ENCODE data around the gene TJP3.

The TJP3 gene

GRCh38 chr19:3790209-3790734 lies 82.1 kb downstream of the TJP3 start:
- no peak for DNase-seq (ENCODE audit: extremely low spot score)
- POLR2A ChIA-PET: no interaction called here
- CTCF ChIA-PET: interaction anchor here (2.5 kb wide), 1 partner anchor 32 kb away, joined by 9 read pairs; no protein-coding TSS in a partner anchor
- TF ChIP-seq CTCF (IDR thresholded peaks at IDR 0.05; ENCODE audit: control extremely low read depth, extremely low read depth, low read depth, missing control alignments): no peak

- ChIA-PET POLR2A (no interaction called here), CTCF (no interaction called here)
- no peak for DNase-seq (ENCODE audit: extremely low spot score)
- TF ChIP-seq CTCF (IDR thresholded peaks at IDR 0.05; ENCODE audit: control extremely low read depth, extremely low read depth, low read depth, missing control alignments): no peak
These were observed 82.8 kb downstream of the TJP3 start for GRCh38 chr19:3790941-3791340.

GRCh38 chr19:3792114-3792513 lies 83.9 kb downstream of the TJP3 start:
- ChIA-PET CTCF (interaction anchor here (0.6 kb wide), 1 partner anchor 380 kb away, joined by 3 read pairs; no protein-coding TSS in a partner anchor), POLR2A (no interaction called here)
- no peak for DNase-seq (ENCODE audit: extremely low spot score)
- no peak for TF ChIP-seq CTCF (IDR thresholded peaks at IDR 0.05; ENCODE audit: control extremely low read depth, extremely low read depth, low read depth, missing control alignments)

- no peak for TF ChIP-seq CTCF (IDR thresholded peaks at IDR 0.05; ENCODE audit: control extremely low read depth, extremely low read depth, low read depth, missing control alignments)
- CTCF ChIA-PET: interaction anchor here (1.2 kb wide), 1 partner anchor 24 kb away, joined by 3 read pairs; no protein-coding TSS in a partner anchor
- DNase-seq (ENCODE audit: extremely low spot score): no peak
- POLR2A ChIA-PET: interaction anchor here (0.6 kb wide), 1 partner anchor 24 kb away, joined by 3 read pairs; no protein-coding TSS in a partner anchor
These were observed 85.6 kb downstream of the TJP3 start for GRCh38 chr19:3793799-3794198.

- POLR2A ChIA-PET: no interaction called here
- CTCF ChIA-PET: interaction anchor here (0.9 to 1.1 kb wide), 2 partner anchors 9 to 25 kb away, joined by 3 to 4 read pairs; no protein-coding TSS in a partner anchor
- no peak for DNase-seq (ENCODE audit: extremely low spot score)
- no peak for TF ChIP-seq CTCF (IDR thresholded peaks at IDR 0.05; ENCODE audit: control extremely low read depth, extremely low read depth, low read depth, missing control alignments)
These were observed 88.2 kb downstream of the TJP3 start for GRCh38 chr19:3796358-3796757.

- ChIA-PET CTCF (interaction anchor here (1.5 kb wide), 1 partner anchor 24 kb away, joined by 5 read pairs; no protein-coding TSS in a partner anchor), POLR2A (no interaction called here)
- TF ChIP-seq CTCF (IDR thresholded peaks at IDR 0.05; ENCODE audit: control extremely low read depth, extremely low read depth, low read depth, missing control alignments): no peak
- DNase-seq (ENCODE audit: extremely low spot score): no peak
These were observed 90.0 kb downstream of the TJP3 start for GRCh38 chr19:3798137-3798536.
